GM10266 (cell line): Measurements from ENCODE around the gene RNF40.
A peak's percentile ranks its signal among the peaks of the same experiment; 100 is the strongest.

Experiments
- DNase-seq: peaks from one replicate; pipeline ENCODE4 v3.0.0; 2012; ENCODE audit errors: extremely low spot score
- TF ChIP-seq, protein P1 (sequence below): IDR thresholded peaks from 2 replicates; pipeline ENCODE4 v1.5.1; 2012; ENCODE audit warnings: mild to moderate bottlenecking, low read depth; ENCODE audit not compliant: control insufficient read depth, insufficient read depth; ENCODE audit errors: missing control alignments

Gene RNF40

GRCh38 chr16:30771726-30772125 lies 9.6 kb downstream of the RNF40 start:
- TF ChIP-seq, protein P1, sequence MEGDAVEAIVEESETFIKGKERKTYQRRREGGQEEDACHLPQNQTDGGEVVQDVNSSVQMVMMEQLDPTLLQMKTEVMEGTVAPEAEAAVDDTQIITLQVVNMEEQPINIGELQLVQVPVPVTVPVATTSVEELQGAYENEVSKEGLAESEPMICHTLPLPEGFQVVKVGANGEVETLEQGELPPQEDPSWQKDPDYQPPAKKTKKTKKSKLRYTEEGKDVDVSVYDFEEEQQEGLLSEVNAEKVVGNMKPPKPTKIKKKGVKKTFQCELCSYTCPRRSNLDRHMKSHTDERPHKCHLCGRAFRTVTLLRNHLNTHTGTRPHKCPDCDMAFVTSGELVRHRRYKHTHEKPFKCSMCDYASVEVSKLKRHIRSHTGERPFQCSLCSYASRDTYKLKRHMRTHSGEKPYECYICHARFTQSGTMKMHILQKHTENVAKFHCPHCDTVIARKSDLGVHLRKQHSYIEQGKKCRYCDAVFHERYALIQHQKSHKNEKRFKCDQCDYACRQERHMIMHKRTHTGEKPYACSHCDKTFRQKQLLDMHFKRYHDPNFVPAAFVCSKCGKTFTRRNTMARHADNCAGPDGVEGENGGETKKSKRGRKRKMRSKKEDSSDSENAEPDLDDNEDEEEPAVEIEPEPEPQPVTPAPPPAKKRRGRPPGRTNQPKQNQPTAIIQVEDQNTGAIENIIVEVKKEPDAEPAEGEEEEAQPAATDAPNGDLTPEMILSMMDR, result no peak
- DNase-seq, result no peak

GRCh38 chr16:30773826-30774225 lies 11.7 kb downstream of the RNF40 start:
- TF ChIP-seq, protein P1, result no peak
- DNase-seq, result no peak

DNA sequence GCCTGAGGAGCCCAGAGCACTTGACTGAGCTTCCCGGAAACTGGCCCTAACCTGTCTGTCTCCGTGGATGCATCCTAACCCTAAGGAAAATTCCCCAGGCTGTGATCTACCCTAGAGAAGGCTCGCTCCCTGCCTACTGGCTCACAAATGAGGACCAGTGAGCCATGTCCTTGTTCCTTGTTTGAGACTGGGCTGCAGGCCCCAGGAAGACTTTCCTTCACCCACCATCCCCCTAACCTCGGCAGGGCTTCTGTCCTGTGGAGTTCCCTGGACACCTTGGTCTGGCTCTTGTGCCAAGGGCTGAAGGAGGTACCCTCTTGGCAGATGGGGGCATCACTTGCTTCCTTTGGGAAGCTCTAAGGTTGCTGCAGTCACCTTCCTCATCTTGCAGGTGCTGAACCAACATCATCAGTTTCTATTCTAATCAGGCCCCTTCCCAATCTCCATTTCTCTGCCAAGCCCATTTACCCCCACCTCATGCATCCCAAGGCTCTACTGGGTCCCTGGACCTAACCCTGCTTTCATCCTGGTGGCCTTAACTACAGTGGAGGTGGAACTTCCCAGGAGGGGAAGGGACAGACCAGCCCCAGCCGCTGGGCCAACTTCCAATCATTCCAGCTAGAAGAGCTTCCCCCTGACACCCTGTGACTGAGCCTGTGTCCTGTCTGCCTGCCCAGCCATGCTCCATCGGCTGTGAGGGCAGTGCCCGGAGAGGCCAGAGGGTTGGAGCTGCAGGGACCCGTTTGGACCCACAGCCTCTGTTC lies 12.4 kb downstream of the RNF40 start:
- TF ChIP-seq, protein P1, result no peak
- no peak for DNase-seq

DNA sequence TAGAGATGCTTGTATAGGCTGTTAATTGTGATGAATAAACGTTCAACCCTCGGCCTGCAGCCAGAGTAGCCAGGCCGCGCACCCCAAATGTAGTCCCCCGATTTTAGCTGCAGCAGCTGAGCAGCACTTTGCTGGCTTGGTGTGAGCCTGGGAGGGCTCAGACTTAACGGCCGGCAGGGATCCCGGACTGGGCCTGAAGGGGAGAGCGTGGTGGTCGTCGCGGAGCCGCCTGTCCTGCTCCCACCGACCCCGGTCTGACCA lies 12.9 kb downstream of the RNF40 start:
- DNase-seq, result no peak
- TF ChIP-seq, protein P1, result no peak

DNA sequence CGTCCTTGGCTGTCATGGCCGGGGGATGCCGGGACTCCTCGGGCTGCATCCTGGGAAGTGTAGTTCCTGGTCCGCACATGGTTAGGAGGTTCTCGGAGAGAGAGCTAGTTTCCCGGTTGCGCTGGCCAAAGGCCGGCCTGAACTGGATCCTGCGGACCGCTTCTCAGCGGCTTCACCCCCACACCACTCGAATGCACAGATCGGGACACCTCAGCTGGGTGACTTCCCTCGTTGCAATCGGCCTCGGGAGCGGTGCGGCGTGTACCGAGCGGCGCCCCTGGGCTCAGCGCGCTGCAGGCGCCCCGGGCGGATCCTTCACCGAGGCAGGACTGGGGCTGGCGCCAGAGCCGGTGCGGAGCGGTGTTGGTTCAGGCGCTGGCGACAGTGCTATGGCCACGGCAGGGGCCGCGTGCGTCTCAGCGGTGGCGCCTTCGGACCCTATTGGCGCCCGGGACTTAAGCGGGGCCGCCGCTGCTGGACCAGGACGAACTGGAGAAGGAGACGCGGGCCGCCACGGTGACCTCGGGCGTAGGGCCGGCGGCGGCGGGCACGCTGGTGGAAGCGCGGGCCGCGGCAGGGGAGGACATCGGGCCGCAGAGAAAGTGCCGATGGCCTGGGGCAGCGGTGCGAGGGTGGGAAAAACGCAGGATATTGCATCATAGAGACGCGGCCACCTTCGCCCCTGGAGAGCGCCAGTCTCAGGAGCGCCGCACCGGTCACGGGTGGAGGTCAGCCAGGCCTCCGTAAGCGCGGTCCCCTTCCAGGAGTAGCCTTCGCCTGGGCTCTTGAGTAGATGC lies 13.5 kb downstream of the RNF40 start:
- DNase-seq, result peak; percentile 87
- TF ChIP-seq, protein P1, result no peak

- TF ChIP-seq, protein P1, result no peak
- DNase-seq, result no peak
These were observed 15.6 kb downstream of the RNF40 start for GRCh38 chr16:30777591-30778297.
